Peyer's patch (tissue), 4 donors: ENCODE results near the gene SRXN1.

Experiments used
- POLR2A ChIP-seq, 2 donors: fragments of 450-650 bp; IDR thresholded peaks; one replicate each; pipeline ENCODE4 v1.5.1; 2017; ENCODE audit warnings: antibody characterized with exemption in 2 of 2, mild to moderate bottlenecking in 2 of 2, moderate library complexity in 2 of 2
- TF ChIP-seq, protein P1 (sequence below), 6 experiments: fragments of 450-650 bp in 4 of 6; fragments of 200-600 bp in 2 of 6; sonication (generic) in 1 of 6; IDR thresholded peaks; one replicate each; pipeline ENCODE4 v1.5.1; 2017 to 2019; ENCODE audit warnings: antibody characterized with exemption in 6 of 6, mild to moderate bottlenecking in 3 of 6, moderate library complexity in 1 of 6

DNA sequence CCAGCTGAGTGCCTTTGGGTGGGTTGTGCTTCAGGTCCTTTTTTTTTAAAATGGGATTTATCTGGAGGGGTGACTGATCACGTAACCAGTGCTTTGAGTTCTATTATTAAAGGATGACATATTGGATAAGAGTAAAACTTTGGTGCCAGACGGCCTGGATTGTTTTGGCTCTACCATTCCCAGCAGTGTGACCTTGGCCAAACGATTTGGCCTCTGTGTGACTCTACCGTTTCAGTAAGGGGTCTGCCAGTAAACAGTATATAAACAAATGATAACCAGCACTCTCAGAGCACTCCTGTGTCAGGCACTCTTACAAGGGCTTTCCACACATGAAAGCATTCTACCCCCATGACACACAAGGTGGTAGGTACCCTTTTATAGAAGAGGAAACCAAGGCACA, 13.9 kb upstream of the SRXN1 start:
- TF ChIP-seq, protein P1, sequence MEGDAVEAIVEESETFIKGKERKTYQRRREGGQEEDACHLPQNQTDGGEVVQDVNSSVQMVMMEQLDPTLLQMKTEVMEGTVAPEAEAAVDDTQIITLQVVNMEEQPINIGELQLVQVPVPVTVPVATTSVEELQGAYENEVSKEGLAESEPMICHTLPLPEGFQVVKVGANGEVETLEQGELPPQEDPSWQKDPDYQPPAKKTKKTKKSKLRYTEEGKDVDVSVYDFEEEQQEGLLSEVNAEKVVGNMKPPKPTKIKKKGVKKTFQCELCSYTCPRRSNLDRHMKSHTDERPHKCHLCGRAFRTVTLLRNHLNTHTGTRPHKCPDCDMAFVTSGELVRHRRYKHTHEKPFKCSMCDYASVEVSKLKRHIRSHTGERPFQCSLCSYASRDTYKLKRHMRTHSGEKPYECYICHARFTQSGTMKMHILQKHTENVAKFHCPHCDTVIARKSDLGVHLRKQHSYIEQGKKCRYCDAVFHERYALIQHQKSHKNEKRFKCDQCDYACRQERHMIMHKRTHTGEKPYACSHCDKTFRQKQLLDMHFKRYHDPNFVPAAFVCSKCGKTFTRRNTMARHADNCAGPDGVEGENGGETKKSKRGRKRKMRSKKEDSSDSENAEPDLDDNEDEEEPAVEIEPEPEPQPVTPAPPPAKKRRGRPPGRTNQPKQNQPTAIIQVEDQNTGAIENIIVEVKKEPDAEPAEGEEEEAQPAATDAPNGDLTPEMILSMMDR (IDR thresholded peaks at IDR 0.05): no peak
- TF ChIP-seq POLR2A (IDR thresholded peaks at IDR 0.05): no peak
